GM18909 (cell line): ENCODE data around the gene ZNF727.
"Not testable (repeated sequence)": the region's sequence is repeated elsewhere in the genome, so short reads cannot be mapped to it uniquely, and the experiment has no call there.

Experiments used
- ATAC-seq: cut with Tn5 transposase; IDR thresholded peaks from one replicate; pipeline ENCODE4 v1.9.1; 2021; ENCODE audit warnings: mild to moderate bottlenecking; ENCODE audit not compliant: unreplicated experiment, poor library complexity

ZNF727 gene

DNA sequence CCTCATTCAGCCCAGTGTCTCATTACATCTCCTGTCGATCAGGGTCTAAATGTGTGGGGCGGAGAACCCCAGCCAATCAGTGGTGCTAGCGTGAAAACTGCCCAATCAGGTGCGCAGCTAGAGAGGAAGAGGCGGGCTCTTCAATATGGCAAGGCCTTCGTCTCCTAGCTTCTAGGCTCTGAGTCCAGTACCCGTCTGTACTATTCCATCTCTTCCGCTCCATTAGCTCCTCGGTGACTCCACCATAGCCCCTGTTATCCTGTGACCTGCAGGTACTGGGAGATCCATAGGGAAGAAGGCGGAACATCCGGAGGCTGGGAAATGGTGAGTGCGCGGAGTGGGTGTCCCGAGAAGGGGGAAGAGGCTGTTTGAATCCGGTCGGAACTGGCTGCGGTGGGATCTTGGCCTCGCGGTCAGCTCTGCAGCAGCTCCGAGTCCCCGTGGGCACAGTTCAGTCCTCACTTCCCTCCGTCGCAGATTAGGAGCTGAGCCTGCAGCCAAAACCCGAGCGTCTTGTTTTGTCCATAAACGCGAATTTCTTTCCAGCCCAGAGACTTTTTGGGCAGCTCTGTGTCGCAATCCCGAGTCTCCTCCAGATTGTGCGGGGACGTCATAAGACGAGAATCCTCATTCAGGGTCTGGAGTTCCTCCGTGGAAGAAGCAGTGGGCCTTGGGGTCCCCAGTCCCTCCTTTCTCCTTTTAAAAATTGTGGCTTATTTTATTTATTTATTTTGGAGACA, at the start of gene ZNF727:
ZNF727 (plus strand) TSS at position 134 of the 740 bp plus-strand sequence; CDS start at position 322, 188 bp downstream.
- ATAC-seq: no peak

DNA sequence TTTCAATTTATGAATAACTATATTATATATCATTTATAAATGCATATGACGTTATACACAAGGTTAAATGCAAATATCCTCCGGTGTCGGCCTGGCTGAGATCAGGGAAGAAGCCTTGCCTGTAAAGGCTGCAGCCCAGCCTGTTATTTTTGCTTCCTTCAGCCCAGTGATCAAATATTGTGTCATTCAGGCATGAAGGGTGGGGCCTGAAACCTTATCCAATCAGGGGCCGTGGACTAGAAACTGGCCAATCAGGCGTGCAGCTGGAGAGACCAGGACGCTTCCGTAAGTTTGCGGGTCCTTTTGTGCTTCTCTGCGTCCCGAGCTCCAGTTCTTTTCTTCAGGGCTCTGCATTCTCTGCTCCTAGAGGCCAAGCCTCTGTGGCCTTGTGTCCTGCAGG, 46.7 kb upstream of the ZNF727 start, which contains the start of gene ZNF722:
ZNF722 (plus strand) TSS at position 301 of the 400 bp plus-strand sequence. CDS start 113 bp downstream, outside the sequence.
- ATAC-seq: no peak

GRCh38 chr7:64015496-64015895, 29.7 kb upstream of the ZNF727 start:
- ATAC-seq: not testable (repeated sequence)

- ATAC-seq: no peak
Measured at GRCh38 chr7:64035388-64035787, 9.8 kb upstream of the ZNF727 start.

- no peak for ATAC-seq
Measured at GRCh38 chr7:64037095-64037494, 8.1 kb upstream of the ZNF727 start.

DNA sequence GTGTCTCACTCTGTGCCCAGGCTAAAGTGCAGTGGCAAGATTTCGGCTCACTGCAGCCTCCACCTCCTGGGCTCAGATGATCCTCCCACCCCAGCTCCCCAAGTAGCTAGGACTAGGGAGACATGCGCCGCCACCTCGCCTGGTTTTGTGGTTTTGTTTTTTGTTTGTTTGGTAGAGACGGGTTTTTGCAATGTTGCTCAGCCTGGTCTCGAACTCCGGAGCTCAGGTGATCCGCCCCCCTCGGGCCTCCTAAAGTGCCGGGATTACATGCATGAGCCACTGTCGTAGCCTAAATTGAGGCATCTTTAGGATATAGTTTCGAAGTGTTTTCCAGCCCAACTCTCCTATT, 781 bp downstream of the ZNF727 start:
- ATAC-seq: no peak

- not testable (repeated sequence) for ATAC-seq
Measured at GRCh38 chr7:64077837-64078698, 32.8 kb downstream of the ZNF727 start.

- ATAC-seq: no peak
Measured at GRCh38 chr7:64078699-64078994, 33.4 kb downstream of the ZNF727 start.

GRCh38 chr7:64087501-64087900, 42.3 kb downstream of the ZNF727 start:
- no peak for ATAC-seq

DNA sequence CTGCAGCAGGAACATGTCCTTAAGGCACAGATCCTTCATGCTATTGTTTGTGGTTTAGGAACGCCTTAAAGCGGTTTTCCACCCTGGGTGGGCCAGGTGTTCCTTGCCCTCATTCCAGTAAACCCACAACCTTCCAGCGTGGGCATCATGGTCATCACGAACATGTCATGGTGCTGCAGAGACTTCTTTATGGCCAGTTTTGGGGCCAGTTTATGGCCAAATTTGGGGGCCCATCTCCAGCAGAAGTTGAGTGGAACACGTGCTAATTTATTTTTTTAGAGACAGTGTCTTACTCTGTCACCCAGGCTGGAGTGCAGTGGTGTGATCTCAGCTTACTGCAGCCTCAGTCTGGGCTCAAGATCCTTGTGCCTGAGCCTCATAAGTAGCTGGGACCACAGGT, 43.6 kb downstream of the ZNF727 start:
- ATAC-seq: not testable (repeated sequence)
